ENCODE data around the gene TNC.
A peak's percentile ranks its signal among the peaks of the same experiment; 100 is the strongest.

The TNC gene

DNA sequence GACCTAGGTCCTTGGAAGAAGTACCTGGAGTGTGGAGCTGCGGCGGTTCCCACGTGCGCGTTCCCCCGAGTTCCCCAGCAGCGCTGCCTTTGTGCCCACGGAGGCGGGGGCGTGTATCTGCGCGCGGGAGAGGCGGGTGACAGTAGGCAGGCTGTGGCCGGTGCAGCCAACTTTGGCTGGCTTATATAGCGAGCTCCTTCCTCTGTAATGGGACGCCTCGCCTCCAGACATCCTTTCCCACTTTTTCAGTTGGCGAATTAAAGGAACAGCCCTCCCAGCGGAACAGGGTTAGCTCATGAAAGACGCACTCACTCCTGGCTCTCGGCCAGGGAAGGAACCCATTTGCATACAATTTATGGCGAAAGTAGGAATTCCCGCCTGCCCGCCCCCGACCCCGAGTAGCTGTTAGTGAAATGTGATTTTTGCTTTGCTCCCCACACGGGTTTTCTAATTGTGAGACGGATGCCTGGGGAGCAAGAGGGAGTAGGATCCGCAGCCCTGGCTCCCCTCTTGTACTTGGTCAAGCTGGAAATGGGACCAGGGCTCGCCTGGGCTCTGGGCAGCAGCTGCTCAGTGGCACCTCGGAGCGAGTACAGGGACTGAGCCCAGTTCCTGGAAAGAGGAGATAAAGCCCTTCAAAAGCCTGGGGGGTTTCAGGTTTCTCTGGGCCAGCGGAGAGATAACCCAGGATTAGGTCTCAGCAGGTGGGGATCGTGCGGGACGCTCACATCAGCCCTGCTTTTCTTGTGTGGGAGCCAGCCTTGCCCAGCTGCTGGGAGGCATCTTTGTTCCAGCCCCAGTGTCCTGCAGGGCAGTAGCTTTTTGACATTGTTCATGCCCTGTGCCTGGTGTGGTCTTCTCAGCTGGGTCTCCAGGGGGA, at the start of gene TNC:
TSS of gene TNC (minus strand) at position 159 of the 880 bp plus-strand sequence. CDS start 27,139 bp downstream, outside the sequence.
- DNase-seq: peak; percentile 81

DNA sequence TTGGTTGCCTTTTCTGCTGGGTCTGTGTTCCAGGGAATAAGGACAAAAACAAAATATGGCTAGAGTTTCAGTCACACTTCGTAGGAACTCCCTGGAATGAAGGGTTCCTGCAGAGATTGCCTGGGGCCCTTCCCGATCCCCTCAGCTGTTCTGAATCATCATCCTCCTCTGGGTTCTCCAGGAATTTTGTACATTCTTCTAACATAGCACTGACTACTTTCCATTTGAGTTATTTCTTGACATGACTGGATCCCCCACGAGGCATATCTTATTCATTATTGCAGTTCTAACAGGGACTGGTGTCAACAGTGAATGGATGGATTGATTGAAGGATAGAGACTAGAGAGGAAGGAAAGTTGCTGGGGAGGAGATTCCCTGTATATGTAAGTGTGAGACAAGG, 49.2 kb upstream of the TNC start:
- DNase-seq: no peak

DNA sequence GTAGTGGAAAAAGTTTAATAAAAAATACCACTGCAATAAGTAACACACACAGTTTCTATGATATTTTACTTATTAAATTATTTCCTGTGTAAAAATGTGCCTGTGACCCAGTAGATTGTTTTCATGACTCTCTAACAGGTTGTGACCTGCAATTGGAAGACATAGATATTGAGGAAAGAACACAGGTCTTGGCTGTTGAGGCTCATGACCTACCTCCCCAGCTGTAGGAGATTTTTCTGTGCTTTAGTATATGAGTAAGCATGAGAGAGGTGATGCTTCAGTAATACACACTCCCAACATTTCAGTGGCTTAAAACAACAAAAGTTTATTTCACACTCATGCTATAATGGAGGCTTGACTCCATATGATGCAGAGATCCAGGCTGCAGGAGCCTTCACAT, 47.3 kb upstream of the TNC start:
- DNase-seq: no peak

DNA sequence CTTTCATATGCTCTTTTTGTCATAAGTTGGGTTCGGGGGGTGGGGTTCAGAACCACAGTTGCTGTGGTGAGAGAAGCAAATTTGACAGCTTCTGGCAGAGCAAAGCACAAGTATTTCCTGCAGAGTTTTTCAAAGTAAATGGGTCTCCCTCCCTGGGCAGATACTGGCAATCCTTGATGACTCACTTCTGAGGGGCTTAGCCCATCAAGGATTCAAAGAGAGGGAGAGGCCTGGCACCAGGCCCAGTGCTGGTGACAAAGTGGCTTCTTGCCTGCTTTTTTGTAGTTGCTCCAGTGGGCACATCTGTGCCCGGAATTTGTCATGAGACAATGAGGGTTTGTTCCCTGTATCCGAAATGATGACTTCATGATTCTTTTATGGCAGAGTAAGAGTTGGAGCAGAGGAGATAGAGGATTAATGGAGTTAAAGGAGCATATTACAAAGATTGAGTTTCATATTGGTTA, 46.6 kb upstream of the TNC start:
- DNase-seq: no peak

DNA sequence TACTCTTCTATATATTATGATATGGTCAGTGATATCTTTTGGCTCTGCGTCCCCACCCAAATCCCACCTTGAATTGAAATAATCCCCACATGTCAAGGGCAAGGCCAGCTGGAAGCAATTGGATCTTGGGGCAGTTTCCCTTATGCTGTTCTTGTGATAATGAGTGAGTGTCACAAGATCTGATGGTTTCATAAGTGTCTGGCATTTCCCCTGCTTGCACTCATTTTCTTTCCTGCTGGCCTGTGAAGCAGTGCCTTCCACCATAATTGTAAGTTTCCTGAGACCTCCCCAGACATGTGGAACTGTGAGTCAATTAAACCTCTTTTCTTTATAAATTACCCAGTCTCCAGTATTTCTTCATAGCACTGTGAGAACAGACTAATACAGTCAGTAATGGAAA, 45.0 kb upstream of the TNC start:
- DNase-seq: peak; percentile 19

DNA sequence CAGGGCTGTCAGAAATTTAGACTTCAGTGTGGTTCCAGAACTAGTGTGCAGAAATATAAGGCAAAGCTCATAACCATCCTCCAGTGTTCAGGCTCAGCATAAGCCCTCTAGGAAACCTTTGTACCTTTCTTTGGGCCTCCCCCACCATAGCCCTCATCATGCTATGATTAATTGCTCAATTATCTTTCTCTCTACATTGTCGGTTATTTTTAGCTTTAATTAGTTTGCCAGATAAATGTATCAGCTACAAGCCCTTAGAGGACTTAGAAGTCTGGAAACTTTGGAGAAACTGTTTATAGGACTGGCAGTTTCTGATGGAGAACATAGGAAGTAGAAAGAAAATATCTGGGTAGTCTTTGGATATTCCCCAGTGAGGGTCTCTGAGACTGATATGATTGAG, 43.5 kb upstream of the TNC start:
- DNase-seq: no peak

GRCh38 chr9:115158661-115159481, 40.9 kb upstream of the TNC start:
- no peak for DNase-seq

DNA sequence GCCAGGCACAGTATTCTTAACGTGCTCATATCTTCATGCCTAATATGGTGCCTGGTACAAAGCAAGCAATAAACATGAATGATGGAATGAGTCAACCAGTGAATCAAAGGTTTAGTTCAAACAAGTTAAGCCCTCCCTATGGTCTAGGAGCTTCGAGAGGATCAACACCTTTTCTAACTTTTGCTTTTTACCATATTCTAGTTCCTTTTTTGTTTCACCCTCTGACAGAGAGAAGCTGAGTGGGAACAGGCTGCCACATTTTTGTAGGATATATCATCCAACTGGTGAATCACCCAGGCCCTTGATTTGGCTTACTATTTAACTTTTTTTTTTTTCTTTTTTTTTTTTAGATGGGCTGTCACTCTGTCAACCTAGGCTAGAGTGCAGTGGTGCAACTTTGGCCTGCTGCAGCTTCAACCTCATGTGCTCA, 39.3 kb upstream of the TNC start:
- no peak for DNase-seq

DNA sequence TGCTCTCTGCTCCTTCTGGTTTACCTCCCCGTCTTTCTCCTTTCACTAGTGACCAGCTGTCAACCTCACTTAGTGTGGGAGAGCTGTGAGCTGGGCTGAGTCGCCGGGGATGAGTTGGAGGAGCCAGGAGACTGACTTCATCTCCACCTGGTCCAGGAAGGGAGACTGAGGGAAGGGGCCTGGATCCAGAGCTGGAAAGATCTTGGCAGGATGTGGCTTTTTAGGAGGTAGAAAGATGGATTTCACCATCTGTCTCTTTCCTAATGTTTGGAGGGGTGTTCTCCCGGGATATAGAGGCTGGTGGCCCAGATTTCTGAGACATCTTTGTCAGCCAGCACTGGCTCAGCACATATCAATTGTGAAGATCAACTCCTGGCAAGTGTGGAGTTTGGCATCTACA, 37.1 kb upstream of the TNC start:
- no peak for DNase-seq

DNA sequence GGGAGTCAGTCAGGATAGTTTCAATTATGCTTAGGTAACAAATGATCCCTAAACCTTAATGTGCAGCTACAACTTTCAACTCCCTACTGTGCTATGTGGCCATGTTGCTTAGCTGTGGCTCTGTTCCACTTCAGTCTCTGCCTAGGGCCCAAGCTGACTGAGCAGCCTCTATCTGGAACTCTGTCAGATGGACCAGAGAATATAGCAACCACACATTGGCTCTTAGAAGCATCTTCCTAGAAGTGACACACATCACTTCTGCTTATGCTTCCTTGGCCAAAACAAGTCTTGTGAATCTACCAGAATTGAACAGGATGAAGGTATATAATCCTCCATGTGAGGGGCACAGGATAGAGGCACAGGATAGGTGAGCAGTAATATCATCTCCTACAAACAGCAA, 36.7 kb upstream of the TNC start:
- no peak for DNase-seq

GRCh38 chr9:115152281-115152820, 34.4 kb upstream of the TNC start:
- DNase-seq: no peak

- no peak for DNase-seq
Observed at GRCh38 chr9:115148721-115149120, 30.8 kb upstream of the TNC start.

DNA sequence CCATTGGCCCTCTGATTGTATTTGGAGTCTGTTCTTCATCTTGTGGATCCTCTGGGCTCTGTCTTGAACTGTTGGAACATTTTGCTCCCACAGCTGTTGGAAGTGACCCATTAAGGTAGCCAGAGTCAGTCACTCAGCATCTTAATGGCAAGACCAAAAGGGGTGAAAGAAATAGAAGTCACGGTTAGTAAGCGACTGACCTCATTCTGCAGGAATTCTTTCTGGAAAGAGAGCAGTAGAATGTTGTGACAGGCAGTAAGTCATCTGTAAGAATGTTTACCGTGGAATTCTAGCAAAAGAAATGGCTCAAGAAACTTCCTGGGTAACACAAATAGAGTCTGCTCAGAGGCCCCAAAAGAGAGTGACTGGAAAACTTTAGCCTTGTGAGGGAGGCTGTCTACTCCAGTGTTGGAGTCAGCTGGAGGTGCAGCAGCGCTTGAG, 28.6 kb upstream of the TNC start:
- DNase-seq: no peak

DNA sequence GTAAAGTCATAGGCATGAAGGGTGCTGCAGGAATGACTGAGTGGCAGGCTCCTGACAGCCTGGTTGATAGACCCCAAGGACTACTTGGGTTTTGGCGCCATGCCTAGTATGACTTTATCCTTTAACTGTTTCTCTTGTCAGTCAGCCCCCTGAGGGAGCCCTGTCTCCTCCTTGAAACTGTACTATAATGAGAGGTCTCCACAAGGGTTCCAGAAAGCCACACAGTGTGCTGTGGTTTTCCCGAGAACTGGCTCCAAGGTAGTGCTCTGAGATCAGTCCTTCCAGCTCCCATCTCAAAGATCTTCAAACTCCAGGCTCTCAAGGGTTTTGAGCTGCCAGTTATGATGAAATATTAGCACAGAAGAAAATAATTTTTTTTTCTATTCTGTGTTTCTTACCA, 26.7 kb upstream of the TNC start:
- DNase-seq: no peak

DNA sequence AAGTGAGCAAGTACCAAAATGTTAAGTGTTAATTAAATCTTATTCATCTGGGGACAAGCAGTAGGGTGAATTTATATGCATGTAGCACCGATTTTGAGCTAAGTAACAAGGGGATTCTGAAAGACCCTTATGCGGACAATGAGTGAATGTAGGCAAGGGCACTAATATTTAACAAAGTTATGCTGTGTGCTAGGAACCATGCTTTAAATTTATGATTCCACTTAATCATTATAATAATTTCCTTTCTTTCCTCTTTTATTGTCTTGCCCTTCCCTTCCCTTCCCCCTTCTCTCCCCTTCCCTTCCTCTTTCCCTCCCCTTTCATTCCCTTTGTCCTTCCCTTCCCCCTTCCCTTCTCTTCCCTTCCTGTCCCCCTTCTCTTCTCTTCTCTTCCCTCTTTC, 25.7 kb upstream of the TNC start:
- no peak for DNase-seq

- no peak for DNase-seq
Observed at GRCh38 chr9:115142517-115143270, 24.7 kb upstream of the TNC start.

GRCh38 chr9:115142090-115142489, 24.1 kb upstream of the TNC start:
- DNase-seq: no peak

DNA sequence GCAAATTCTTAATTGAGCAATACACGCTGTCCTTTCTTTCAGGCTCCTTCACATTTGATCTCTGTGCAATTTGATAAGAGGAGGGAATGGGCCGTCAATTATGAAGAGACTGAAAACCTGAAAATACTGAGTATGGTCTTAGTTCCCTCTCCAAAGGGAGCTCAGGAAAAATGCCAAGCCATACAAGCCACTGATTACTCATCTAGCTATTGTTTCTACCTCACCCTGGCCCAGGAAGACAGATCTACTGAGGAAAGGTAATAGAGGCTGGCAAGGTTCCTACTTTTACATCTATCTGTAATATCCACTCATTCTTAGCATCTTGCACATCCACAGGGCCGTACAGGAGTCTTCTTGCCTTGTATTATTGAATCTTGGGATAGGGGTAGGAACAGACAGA, 23.7 kb upstream of the TNC start:
- no peak for DNase-seq

DNA sequence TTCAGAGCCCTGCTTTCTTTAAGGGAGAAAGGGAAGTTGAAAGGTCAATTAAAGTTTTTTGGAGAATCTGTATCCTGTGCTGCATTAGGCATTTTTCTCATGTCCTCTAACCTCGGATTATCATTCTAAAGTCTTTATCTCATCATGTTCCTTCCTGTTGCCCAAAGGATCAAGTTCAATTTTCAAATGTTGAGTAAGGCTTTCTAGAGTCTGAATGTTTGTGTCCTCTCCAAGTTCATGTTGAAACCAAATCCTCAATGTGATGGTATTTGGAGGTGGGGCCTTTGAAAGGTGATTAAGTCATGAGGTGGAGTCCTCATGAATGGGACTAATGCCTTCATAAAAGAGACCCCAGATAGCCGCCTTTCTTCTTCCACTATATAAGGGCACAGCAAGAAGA, 20.2 kb upstream of the TNC start:
- no peak for DNase-seq

DNA sequence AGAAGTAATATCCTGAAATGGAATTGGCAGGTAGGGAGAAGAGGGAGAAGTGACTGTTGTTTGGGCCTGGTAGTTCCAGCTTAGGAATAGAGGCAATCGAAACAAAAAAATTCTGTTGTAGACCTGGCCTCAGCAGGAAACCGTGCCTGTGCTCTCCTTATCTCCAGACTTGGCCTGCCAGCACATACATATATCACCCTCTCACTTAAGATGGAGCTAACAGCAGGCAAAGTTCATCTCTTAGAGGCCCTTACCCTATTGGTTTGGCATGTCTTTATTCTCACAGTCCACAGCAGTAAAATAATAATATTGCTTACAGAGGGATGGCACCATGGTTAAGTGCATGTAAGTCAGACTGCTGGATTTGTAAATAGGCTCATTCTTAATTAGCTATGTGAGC, 19.6 kb upstream of the TNC start:
- no peak for DNase-seq

- no peak for DNase-seq
Observed at GRCh38 chr9:115135821-115136778, 18.1 kb upstream of the TNC start.

GRCh38 chr9:115134941-115135340, 17.0 kb upstream of the TNC start:
- no peak for DNase-seq

All from inflammatory macrophage treated with lipopolysaccharide for 4 hours (primary cell).